Parathyroid adenoma (tissue), 2 donors: ENCODE results near the gene LTBP1.

Experiments used
- H2AFZ ChIP-seq: fragments of 300-600 bp; sonication (generic); one replicate; pipeline ENCODE4 v1.7.0; 2017; ENCODE audit warnings: antibody characterized with exemption, mild to moderate bottlenecking
- H3K27ac ChIP-seq: fragments of 300-600 bp; sonication (generic); one replicate; pipeline ENCODE4 v1.7.0; 2017
- H3K27me3 ChIP-seq: fragments of 300-600 bp; sonication (generic); one replicate; pipeline ENCODE4 v1.7.0; 2017; ENCODE audit warnings: low read length; ENCODE audit not compliant: control insufficient read depth, insufficient read depth
- H3K36me3 ChIP-seq: fragments of 300-600 bp; sonication (generic); one replicate; pipeline ENCODE4 v1.7.0; 2017; ENCODE audit warnings: low read length; ENCODE audit not compliant: control insufficient read depth, insufficient read depth
- H3K4me1 ChIP-seq: fragments of 300-600 bp; sonication (generic); one replicate; pipeline ENCODE4 v1.7.0; 2017; ENCODE audit warnings: control low read depth
- H3K4me2 ChIP-seq: fragments of 300-600 bp; sonication (generic); one replicate; pipeline ENCODE4 v1.7.0; 2017; ENCODE audit warnings: low read length
- H3K4me3 ChIP-seq: fragments of 300-600 bp; sonication (generic); one replicate; pipeline ENCODE4 v1.7.0; 2017; ENCODE audit warnings: low read depth, low read length
- H3K79me2 ChIP-seq: fragments of 300-600 bp; sonication (generic); one replicate; pipeline ENCODE4 v1.7.0; 2017; ENCODE audit warnings: control low read depth
- H3K9ac ChIP-seq: fragments of 300-600 bp; sonication (generic); one replicate; pipeline ENCODE4 v1.7.0; 2017; ENCODE audit warnings: mild to moderate bottlenecking
- H3K9me3 ChIP-seq: fragments of 300-600 bp; sonication (generic); one replicate; pipeline ENCODE4 v1.7.0; 2017; ENCODE audit warnings: low read length; ENCODE audit not compliant: control insufficient read depth
- CTCF ChIP-seq: fragments of 300-600 bp; sonication (generic); IDR thresholded peaks from one replicate; pipeline ENCODE4 v1.7.0; 2017; ENCODE audit warnings: antibody characterized with exemption, mild to moderate bottlenecking
- donor health status: primary hyperparathyroidism.

Gene LTBP1

GRCh38 chr2:33014268-33014667, 67.5 kb downstream of the LTBP1 start:
- H2AFZ ChIP-seq, result no peak overlapping the region
- no peaks in the 10 kb centered on the region for H3K9me3 ChIP-seq
- no peak overlapping the region for H3K9ac ChIP-seq
- peaks cover 7% of the 10 kb centered on the region for H3K4me1 ChIP-seq
- no peak overlapping the region for H3K27ac ChIP-seq
- no peaks in the 10 kb centered on the region for H3K27me3 ChIP-seq
- H3K36me3 ChIP-seq, result no peaks in the 10 kb centered on the region
- H3K4me2 ChIP-seq, result no peak overlapping the region
- H3K4me3 ChIP-seq, result no peak overlapping the region
- no peaks in the 10 kb centered on the region for H3K79me2 ChIP-seq
- TF ChIP-seq CTCF, result no peak

GRCh38 chr2:33015421-33016142, 68.8 kb downstream of the LTBP1 start:
- Histone ChIP-seq H3K79me2 (no peaks in the 10 kb centered on the region), H2AFZ (no peak overlapping the region), H3K9ac (no peak overlapping the region), H3K4me1 (peaks cover 7% of the 10 kb centered on the region), H3K4me2 (no peak overlapping the region), H3K36me3 (no peaks in the 10 kb centered on the region), H3K9me3 (no peaks in the 10 kb centered on the region), H3K27ac (no peak overlapping the region), H3K4me3 (no peak overlapping the region), H3K27me3 (no peaks in the 10 kb centered on the region)
- TF ChIP-seq CTCF, result no peak

GRCh38 chr2:33018271-33018670, 71.5 kb downstream of the LTBP1 start:
- Histone ChIP-seq H3K4me3 (no peak overlapping the region), H3K79me2 (no peaks in the 10 kb centered on the region), H3K9me3 (no peaks in the 10 kb centered on the region), H3K9ac (no peak overlapping the region), H3K27me3 (no peaks in the 10 kb centered on the region), H3K27ac (no peak overlapping the region), H2AFZ (no peak overlapping the region), H3K36me3 (no peaks in the 10 kb centered on the region), H3K4me2 (no peak overlapping the region), H3K4me1 (peaks cover 9% of the 10 kb centered on the region)
- no peak for TF ChIP-seq CTCF

GRCh38 chr2:33019796-33020195, 73.0 kb downstream of the LTBP1 start:
- no peak for TF ChIP-seq CTCF
- Histone ChIP-seq H3K4me1 (peaks cover 7% of the 10 kb centered on the region), H3K79me2 (no peaks in the 10 kb centered on the region), H3K9ac (no peak overlapping the region), H2AFZ (no peak overlapping the region), H3K27ac (no peak overlapping the region), H3K36me3 (no peaks in the 10 kb centered on the region), H3K9me3 (no peaks in the 10 kb centered on the region), H3K4me2 (no peak overlapping the region), H3K27me3 (no peaks in the 10 kb centered on the region), H3K4me3 (no peak overlapping the region)

- H3K27ac ChIP-seq, result no peak overlapping the region
- H3K4me2 ChIP-seq, result no peak overlapping the region
- no peaks in the 10 kb centered on the region for H3K9me3 ChIP-seq
- H3K4me1 ChIP-seq, result peaks cover 7% of the 10 kb centered on the region
- no peak overlapping the region for H3K9ac ChIP-seq
- H3K79me2 ChIP-seq, result no peaks in the 10 kb centered on the region
- TF ChIP-seq CTCF, result no peak
- no peak overlapping the region for H2AFZ ChIP-seq
- no peak overlapping the region for H3K4me3 ChIP-seq
- no peaks in the 10 kb centered on the region for H3K27me3 ChIP-seq
- no peaks in the 10 kb centered on the region for H3K36me3 ChIP-seq
Measured at GRCh38 chr2:33020883-33021282, 74.1 kb downstream of the LTBP1 start.
